Measurements from ENCODE around the gene DHRSX.

DHRSX gene

DNA sequence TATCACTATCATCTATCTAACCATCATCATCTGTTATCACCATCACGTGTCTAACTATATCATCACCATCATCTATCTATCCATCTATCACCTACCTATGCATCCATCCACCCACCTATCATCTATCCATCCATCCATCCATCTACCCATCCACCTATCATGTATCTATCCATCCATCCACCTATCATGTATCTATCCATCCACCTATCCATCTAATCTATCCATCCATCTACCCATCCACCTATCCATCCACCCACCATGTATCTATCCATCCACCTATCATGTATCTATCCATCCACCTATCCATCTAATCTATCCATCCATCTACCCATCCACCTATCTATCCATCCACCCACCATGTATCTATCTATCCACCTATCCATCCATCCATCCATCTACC, 316.7 kb downstream of the DHRSX start:
- DNase-seq, result no peak

DNA sequence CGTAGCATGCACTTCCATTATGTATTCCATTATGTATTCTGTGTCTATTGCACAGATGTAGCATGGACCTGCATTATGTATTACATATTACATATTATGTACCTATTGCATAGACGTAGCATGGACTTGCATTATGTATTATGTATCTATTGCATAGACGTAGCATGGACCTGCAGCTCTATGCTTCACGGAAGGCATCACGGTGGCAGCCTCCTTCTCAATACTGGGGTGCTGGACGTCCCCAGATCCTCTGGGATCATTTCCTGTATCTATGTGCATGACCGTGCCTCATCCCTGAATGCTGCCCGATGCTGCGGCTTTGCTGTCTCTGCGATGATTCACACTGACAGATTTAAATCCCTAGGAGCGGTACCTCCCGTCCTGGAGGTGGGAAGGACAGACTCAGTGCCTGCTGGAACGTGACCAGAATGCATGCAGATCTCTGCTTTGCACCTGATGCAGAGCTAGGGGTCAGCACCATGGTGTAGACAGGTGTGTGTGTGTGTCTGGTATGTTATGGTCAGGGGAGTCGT, 317.5 kb downstream of the DHRSX start:
- no peak for DNase-seq

DNA sequence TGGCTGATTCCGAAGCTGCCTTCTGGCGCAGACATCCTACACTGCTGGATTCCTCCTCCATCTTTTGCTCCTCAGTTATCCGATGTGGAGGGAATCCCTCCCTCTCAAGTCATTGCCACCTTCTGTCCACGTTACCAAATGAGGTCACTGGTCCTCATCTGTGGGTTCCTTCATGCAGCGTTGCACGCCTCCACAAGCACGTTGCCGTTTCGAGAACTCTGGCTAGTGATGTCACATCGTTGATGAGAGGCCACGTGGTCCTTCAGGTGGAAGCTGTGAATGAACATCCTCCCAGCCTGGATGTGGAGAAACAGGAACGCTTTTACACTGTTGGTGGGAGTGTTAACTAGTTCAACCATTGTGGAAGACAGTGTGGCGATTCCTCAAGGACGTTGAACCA, 323.2 kb downstream of the DHRSX start:
- no peak for DNase-seq

DNA sequence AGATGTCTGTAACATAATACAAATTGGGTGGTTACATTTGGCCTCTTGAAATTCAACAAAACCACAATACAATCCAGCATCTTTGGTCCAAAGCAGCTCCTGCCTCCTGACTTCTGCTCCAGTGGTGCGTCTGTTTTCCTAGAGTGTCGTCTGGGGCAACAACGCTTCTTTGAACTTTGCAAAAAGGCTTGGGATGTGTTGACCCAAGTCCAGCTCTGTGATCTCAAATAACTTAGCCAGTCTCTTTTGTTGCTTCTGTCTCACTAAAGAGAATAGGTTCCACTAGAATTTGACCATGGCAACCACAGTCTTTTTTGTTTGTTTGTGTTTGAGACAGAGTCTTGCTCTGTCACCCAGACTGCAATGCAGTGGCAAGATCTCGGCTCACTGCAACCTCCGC, 324.0 kb downstream of the DHRSX start:
- no peak for DNase-seq

DNA sequence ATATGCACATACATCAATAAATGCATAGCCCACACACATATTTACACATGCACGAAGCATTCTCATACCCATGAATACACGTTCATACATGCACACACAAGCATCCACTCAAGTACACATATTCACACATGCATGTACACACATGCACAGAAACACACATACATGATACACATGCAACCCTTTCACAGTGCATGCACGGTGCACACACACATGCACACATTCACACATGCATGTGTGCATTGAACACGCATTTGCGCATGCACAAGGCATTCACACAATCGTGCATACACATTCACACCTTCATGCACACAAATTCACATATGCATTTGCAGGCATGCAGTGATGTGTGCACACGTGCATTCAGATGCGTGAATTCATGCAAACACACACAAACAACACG, 324.5 kb downstream of the DHRSX start:
- DNase-seq, result no peak

DNA sequence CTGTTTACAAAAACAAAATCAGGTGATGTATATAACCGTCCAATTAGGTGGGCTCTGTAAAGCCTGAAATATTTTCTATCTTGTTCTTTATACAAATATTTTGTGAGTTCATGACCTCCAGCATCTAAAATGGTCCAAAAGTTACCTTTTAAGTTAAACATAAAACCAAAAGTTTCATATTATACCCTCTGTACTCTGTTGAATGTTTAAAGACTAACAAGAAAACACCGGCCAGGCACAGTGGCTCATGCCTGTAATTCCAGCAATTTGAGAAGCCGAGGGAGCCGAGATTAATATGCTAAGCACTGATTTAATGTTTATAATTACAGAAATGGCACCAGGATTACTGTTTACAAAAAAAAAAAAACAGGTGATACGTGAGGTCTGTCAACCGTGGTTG, 328.4 kb downstream of the DHRSX start:
- no peak for DNase-seq
